PC-3 (cell line): ENCODE measurements around the gene ABO. TPM values are rescaled to one million over a fixed set of nuclear protein-coding genes. Genes with fewer than 3 reads are reported as not detected.

Experiments
- ATAC-seq: fragments of 200-7000 bp; cut with Tn5 transposase; 2 replicates; pipeline ENCODE4 v1.9.1; 2020; ENCODE audit warnings: mild to moderate bottlenecking, moderate library complexity
- BruUV-seq: library from RNA; stranded (reverse); fragments of 400-500 nt; replicated peaks from 2 replicates; lab custom pipeline; 2021; lab: Mats Ljungman, UMichigan
- CTCF ChIA-PET: fragments of 300-600 bp; sonication (Branson Sonifier 250); formaldehyde crosslinking; loops from one replicate; lab custom pipeline; 2022; ENCODE audit warnings: antibody characterized with exemption; lab: Charles Lee
- POLR2A ChIA-PET: fragments of 300-600 bp; sonication (Branson Sonifier 250); formaldehyde crosslinking; loops from one replicate; lab custom pipeline; 2022; ENCODE audit warnings: antibody characterized with exemption; ENCODE audit not compliant: unreplicated experiment; lab: Charles Lee
- DNase-seq: peaks from one replicate; pipeline ENCODE4 v3.0.0-alpha.2; 2015
- H2AFZ ChIP-seq: fragments of 300-600 bp; sonication (generic); 2 replicates; pipeline ENCODE4 v1.6.0; 2016; ENCODE audit warnings: antibody characterized with exemption, low read length
- H3F3A ChIP-seq: fragments of 300-600 bp; sonication (generic); one replicate; pipeline ENCODE4 v1.6.0; 2017; ENCODE audit warnings: antibody characterized with exemption, low read length, control low read depth, mild to moderate bottlenecking; ENCODE audit not compliant: unreplicated experiment
- H3K27ac ChIP-seq: fragments of 300-600 bp; sonication (generic); 2 replicates; pipeline ENCODE4 v1.5.1; 2016; ENCODE audit warnings: mild to moderate bottlenecking, low read length
- H3K27me3 ChIP-seq: fragments of 300-600 bp; sonication (generic); 2 replicates; pipeline ENCODE4 v1.6.1; 2016; ENCODE audit warnings: low read length, mixed read lengths
- H3K36me3 ChIP-seq: fragments of 300-600 bp; sonication (generic); 2 replicates; pipeline ENCODE4 v1.6.1; 2016; ENCODE audit warnings: low read depth, mixed run types, low read length, mixed read lengths
- H3K4me1 ChIP-seq: fragments of 300-600 bp; sonication (generic); 2 replicates; pipeline ENCODE4 v1.5.1; 2016; ENCODE audit warnings: low read length; ENCODE audit not compliant: insufficient read depth
- H3K4me2 ChIP-seq: fragments of 300-600 bp; sonication (generic); 2 replicates; pipeline ENCODE4 v1.6.0; 2016; ENCODE audit warnings: low read length
- H3K4me3 ChIP-seq: fragments of 300-600 bp; sonication (generic); 2 replicates; pipeline ENCODE4 v1.5.1; 2016; ENCODE audit warnings: mild to moderate bottlenecking, low read length, mixed read lengths
- H3K79me2 ChIP-seq: fragments of 300-600 bp; sonication (generic); 2 replicates; pipeline ENCODE4 v1.6.1; 2017; ENCODE audit warnings: low read length, mixed read lengths
- H3K9ac ChIP-seq: fragments of 300-600 bp; sonication (generic); 2 replicates; pipeline ENCODE4 v1.6.0; 2016; ENCODE audit warnings: mild to moderate bottlenecking, low read length
- H3K9me2 ChIP-seq: fragments of 300-600 bp; sonication (generic); replicated peaks from 2 replicates; pipeline ENCODE4 v1.6.1; 2016; ENCODE audit warnings: mixed run types, low read length, mixed read lengths
- H3K9me3 ChIP-seq: fragments of 300-600 bp; sonication (generic); 2 replicates; pipeline ENCODE4 v1.6.1; 2016; ENCODE audit warnings: low read length, mixed read lengths
- H4K20me1 ChIP-seq: fragments of 300-600 bp; sonication (generic); 2 replicates; pipeline ENCODE4 v1.6.1; 2016; ENCODE audit warnings: low read length, mixed read lengths
- CTCF ChIP-seq: fragments of 300-600 bp; sonication (generic); conservative IDR thresholded peaks from 2 replicates; pipeline ENCODE4 v1.5.1; 2017; ENCODE audit warnings: antibody characterized with exemption, low read depth, mild to moderate bottlenecking, low read length
- EZH2 ChIP-seq: fragments of 300-600 bp; sonication (generic); IDR thresholded peaks from one replicate; pipeline ENCODE4 v1.6.1; 2017; ENCODE audit warnings: antibody characterized with exemption, mild to moderate bottlenecking, low read length; ENCODE audit not compliant: unreplicated experiment
- EZH2phosphoT487 ChIP-seq: fragments of 300-600 bp; sonication (generic); IDR thresholded peaks from 2 replicates; pipeline ENCODE4 v1.6.1; 2018; ENCODE audit warnings: mild to moderate bottlenecking, antibody characterized with exemption, low read length, borderline replicate concordance
- intact Hi-C: fragments of 100-400 bp; cut with micrococcal nuclease; formaldehyde crosslinking; loops from 2 replicates; pipeline ENCODE4 v1.9.0; 2023
- total RNA-seq: library from RNA; depleted of rRNA; stranded (reverse); fragments of >200 nt; gene quantifications from 2 replicates; pipeline ENCODE4 v1.2.3, GENCODE V29; 2014

The ABO gene
- total RNA-seq, 1 experiment from 2014 or later = not detected

GRCh38 chr9:133323211-133323610 is 48.2 kb upstream of the ABO start:
- no TSS peak for BruUV-seq
- H3K4me1 ChIP-seq = no peaks in the 10 kb centered on the region
- ATAC-seq = no peak
- no peak overlapping the region for H3K27ac ChIP-seq
- no peak for DNase-seq
- no peak overlapping the region for H3K9ac ChIP-seq
- H2AFZ ChIP-seq = no peak overlapping the region
- H3K4me2 ChIP-seq = no peak overlapping the region
- H3K79me2 ChIP-seq = no peaks in the 10 kb centered on the region
- no peaks in the 10 kb centered on the region for H3K9me2 ChIP-seq
- H3K4me3 ChIP-seq = no peak overlapping the region
- intact Hi-C loops = no loop called here
- H3K27me3 ChIP-seq = no peaks in the 10 kb centered on the region
- TF ChIP-seq EZH2 (no peak), EZH2phosphoT487 (no peak), CTCF (no peak)
- H4K20me1 ChIP-seq = no peaks in the 10 kb centered on the region
- ChIA-PET CTCF (no interaction called here), POLR2A (no interaction called here)
- H3F3A ChIP-seq = no peaks in the 10 kb centered on the region
- H3K36me3 ChIP-seq = no peaks in the 10 kb centered on the region
- H3K9me3 ChIP-seq = no peaks in the 10 kb centered on the region

GRCh38 chr9:133322701-133323100 is 47.7 kb upstream of the ABO start:
- H3K27ac ChIP-seq = no peak overlapping the region
- no TSS peak for BruUV-seq
- no peak overlapping the region for H2AFZ ChIP-seq
- H3K27me3 ChIP-seq = no peaks in the 10 kb centered on the region
- no peaks in the 10 kb centered on the region for H3F3A ChIP-seq
- TF ChIP-seq EZH2phosphoT487 (no peak), EZH2 (no peak)
- H4K20me1 ChIP-seq = no peaks in the 10 kb centered on the region
- H3K9me2 ChIP-seq = no peaks in the 10 kb centered on the region
- CTCF ChIA-PET = no interaction called here
- no peak overlapping the region for H3K4me2 ChIP-seq
- H3K79me2 ChIP-seq = no peaks in the 10 kb centered on the region
- no peaks in the 10 kb centered on the region for H3K36me3 ChIP-seq
- H3K9me3 ChIP-seq = no peaks in the 10 kb centered on the region
- H3K4me1 ChIP-seq = no peaks in the 10 kb centered on the region
- no peak overlapping the region for H3K9ac ChIP-seq
- intact Hi-C loops = no loop called here
- POLR2A ChIA-PET = no interaction called here
- ATAC-seq (no peak), DNase-seq (no peak)
- no peak overlapping the region for H3K4me3 ChIP-seq

- Histone ChIP-seq H3K36me3 (no peaks in the 10 kb centered on the region), H3K9me3 (no peaks in the 10 kb centered on the region), H3F3A (no peaks in the 10 kb centered on the region), H3K4me1 (no peaks in the 10 kb centered on the region), H3K9ac (no peak overlapping the region), H3K27ac (no peak overlapping the region), H3K27me3 (no peaks in the 10 kb centered on the region), H3K9me2 (no peaks in the 10 kb centered on the region), H3K4me3 (no peak overlapping the region), H4K20me1 (no peaks in the 10 kb centered on the region), H3K4me2 (no peak overlapping the region), H3K79me2 (no peaks in the 10 kb centered on the region), H2AFZ (no peak overlapping the region)
- TF ChIP-seq EZH2phosphoT487 = no peak
- no peak for TF ChIP-seq EZH2
- no peak for TF ChIP-seq CTCF
- ATAC-seq = no peak
- DNase-seq = no peak
- CTCF ChIA-PET = no interaction called here
- intact Hi-C loops = no loop called here
- POLR2A ChIA-PET = no interaction called here
- BruUV-seq = no TSS peak
Observed at GRCh38 chr9:133321411-133321935, 46.5 kb upstream of the ABO start.
